ENCODE results near the gene GYS1.

Gene GYS1

DNA sequence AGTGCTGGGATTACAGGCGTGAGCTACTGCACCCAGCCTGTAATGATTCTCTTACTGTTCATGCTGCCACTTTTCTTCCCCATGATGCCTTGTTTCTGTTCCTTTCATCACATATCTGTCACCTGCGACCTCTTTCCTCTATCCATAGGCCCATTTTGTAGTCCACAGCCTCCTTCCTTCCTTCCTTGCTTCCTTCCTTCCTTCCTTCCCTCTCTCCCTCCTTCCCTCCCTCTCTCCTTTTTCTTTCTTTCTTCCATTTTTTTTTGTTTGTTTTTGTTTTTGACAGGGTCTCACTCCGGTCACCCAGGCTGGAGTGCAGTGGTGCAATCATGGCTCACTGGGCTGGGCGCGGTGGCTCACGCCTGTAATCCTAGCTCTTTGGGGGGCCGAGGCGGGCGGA lies 4.2 kb downstream of the GYS1 start:
- DNase-seq (ENCODE audit: low read depth in 2 of 2) = no peak

DNA sequence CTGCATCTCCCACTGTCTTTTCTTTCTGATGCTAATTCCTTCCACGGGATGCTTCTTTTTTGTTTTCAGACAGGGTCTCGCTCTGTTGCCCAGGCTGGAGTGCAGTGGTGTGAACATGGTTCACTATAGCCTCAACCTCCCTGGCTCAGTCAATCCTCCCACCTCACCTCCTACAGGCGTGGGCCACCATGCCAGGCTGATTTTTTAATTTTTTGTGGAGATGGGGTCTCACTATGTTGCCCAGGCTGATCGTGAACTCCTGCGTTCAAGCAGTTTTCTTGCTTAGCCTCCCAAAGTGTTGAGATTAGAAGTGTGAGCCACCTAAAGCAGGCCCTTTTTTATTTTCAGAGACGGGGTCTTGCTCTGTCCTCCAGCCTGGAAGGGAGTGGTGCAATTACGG lies 4.8 kb downstream of the GYS1 start:
- DNase-seq (ENCODE audit: low read depth in 2 of 2) = no peak

DNA sequence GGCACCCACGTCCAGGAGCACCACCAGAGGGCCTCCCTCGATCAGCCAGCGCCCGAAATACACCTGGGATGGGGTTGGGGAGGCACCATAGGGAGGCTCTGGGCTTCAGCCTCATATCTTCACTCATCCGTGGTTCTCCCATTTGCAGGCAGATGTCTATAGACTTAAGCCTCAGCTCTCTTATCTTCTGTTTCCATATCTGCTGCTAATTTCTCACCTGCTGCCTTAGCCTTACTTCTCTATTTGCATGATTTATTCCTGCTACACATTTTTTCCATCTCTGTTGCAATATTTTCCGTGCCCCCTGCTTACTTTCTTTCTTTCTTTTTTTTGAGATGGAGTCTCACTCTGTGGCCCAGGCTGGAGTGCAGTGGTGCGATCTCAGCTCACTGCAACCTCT lies 5.8 kb downstream of the GYS1 start:
- DNase-seq (ENCODE audit: low read depth in 2 of 2) = no peak

DNA sequence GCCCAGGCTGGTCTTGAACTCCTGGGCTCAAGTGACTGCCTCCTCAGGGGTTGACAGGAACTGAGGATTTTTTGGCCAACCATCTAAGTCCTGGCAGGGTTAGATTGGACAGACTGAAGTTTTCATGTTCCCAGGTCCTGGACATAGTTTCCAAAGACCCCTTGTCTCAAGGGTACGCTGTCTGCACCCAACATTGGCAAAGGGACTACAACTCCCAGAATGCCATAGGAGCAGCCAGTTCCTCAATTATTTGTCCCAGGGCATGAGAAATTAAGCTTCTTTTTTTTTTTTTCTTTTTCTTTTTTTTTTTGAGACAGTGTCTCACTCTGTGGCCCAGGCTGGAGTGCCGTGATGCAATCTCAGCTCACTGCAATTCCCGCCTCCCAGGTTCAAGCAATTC lies 6.9 kb downstream of the GYS1 start:
- DNase-seq (ENCODE audit: low read depth in 2 of 2) = no peak

DNA sequence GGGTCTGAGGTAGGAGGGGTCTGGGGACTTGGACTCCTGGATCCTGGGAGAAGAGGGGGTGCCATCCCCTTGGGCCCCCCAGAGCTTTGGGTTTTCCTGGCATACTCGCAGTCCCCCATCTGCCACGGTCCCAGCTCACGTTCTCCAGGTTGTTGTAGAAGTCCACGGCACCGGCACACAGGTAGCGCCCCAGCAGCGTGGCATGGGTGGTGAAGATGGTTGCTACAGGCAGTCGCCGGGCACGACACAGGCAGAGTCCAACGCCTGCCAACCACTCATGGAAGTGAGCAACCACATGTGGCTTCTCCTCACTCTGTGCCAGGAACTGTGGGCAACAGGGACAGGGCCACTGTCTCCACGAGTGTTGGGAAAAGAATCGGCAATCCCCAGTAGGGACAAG lies 7.4 kb downstream of the GYS1 start:
- no peak for DNase-seq (ENCODE audit: low read depth in 2 of 2)

DNA sequence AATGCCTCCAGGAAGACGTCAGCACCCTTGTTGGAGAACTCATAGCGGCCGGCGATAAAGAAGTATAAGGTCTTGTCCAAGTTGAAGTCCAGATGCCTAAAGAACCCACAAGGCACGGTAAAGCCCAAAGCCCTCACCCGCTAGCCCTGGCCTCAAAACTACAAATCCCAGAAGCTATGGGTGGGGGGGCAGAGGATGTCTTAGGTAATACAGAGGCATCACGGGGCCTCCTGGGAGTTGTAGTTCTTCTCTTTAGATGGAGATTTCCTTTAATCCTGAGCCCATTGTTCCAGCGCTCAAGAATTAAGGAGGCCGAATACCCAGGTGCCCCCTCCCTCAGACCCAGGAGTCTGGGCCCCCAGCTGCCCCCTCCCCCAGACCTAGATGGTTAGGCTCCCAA lies 10.8 kb downstream of the GYS1 start:
- DNase-seq (ENCODE audit: low read depth in 2 of 2) = no peak

DNA sequence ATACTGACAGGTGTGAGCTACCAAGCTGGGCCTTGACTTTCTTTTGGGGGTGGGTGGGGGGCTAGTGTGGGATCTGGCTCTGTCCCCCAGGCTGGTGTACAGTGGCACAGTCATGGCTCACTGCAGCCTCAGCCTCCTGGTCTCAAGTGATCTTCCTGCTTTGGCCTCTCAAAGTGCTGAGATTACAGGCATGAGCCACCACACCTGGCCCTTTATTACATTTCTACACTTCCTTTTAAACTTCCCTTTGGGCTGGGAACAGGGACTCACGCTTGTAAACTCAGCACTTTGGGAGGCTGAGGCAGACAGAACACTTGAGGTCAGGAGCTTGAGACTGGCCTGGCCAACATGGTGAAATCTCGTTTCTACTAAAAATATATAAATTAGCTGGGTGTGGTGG lies 16.0 kb downstream of the GYS1 start:
- DNase-seq (ENCODE audit: low read depth in 2 of 2) = no peak

DNA sequence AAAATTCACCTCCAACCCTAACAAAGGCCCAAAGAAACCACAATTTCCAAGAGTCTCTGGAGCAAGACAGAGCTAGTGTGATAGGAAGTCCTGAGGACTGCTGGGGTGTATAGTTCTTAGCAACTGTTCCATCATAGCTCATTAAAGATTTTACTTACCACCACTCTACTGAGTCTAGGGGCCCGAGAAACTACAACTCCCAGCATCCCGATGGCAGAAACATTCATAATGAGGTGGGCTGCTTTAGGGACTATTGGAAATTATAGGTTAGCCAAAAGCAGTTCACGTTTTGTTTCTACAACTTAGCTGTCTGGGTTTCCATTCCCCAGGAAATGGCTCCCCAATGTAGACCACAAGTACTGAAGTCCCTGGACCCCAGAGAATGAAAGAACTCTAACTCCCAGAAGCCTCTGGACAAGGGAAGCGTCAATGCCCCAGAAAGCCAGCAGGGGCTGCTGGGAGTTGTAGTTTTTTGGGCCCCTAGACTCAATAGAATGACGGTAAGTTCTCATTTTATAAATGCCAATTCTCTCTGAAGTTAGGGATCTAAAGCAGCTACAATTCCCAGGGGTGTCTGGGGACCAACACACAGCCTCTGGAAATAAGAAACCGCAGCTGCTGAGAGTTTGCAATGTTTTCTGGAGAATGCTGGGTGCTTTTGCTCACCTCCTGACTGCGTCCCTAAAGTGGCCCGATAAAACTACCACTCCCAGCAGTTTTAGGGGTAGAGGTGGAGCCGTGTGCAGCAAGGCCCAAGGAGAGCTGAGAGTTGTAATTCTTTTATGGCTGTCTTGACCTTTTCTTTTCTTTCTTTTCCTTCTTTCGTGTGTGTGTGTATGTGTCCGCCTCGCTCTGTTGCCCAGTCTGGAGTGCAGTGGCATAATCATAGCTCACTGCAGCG lies 16.9 kb downstream of the GYS1 start:
- DNase-seq (ENCODE audit: low read depth in 2 of 2) = no peak

DNA sequence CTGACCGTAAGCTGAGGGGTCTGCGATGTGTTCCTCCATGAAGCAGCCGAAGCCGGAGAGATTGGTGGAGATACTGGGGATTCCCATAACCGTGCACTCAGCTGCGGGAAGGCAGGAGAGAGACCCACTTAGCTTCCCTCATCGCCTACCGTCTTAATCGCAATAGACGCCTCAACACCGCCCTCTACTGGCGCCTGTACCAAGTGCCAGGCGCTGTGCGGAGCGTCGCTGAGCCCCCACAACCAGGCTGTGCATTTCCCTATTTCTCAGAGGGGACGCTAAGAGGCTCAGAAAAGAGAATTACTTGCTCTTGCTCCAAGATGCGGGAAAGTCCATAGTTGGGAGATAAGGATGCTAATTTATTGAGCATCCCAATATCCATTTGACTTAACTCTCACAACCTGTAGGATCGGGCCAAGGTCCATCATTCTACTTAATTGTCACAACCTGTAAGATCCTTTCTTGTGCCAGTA lies 22.1 kb downstream of the GYS1 start:
- peak; percentile 77 to 82 for DNase-seq (ENCODE audit: low read depth in 2 of 2)

DNA sequence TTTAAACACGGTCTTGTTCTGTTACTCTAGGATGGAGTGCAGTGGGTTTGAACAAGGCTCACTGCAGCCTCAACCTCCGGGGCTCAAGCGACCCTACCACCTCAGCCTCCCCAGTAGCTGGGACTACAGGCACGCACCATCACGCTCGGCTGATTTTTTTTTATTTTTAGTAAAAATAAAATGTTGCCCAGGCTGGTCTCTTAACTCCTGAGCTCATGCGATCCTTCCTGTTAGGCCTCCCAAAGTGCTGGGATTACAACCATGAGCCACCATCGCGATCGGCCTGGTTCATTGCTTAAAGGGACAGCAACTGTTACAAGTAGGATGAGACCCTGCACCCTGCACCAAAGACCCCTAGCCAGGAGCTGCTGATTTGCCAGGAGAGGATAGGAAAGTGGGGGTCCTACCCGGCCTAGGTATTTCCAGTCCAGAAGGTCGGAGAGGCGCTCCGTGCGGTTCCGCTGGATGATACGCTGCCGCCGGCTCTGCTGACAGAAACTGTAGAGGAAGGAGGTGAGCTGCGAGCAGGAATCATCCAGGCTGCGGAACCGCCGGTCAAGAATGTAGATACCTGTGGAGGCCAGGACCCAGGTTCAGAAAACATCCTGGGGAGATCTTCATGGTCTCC lies 22.9 kb downstream of the GYS1 start:
- DNase-seq (ENCODE audit: low read depth in 2 of 2) = no peak

DNA sequence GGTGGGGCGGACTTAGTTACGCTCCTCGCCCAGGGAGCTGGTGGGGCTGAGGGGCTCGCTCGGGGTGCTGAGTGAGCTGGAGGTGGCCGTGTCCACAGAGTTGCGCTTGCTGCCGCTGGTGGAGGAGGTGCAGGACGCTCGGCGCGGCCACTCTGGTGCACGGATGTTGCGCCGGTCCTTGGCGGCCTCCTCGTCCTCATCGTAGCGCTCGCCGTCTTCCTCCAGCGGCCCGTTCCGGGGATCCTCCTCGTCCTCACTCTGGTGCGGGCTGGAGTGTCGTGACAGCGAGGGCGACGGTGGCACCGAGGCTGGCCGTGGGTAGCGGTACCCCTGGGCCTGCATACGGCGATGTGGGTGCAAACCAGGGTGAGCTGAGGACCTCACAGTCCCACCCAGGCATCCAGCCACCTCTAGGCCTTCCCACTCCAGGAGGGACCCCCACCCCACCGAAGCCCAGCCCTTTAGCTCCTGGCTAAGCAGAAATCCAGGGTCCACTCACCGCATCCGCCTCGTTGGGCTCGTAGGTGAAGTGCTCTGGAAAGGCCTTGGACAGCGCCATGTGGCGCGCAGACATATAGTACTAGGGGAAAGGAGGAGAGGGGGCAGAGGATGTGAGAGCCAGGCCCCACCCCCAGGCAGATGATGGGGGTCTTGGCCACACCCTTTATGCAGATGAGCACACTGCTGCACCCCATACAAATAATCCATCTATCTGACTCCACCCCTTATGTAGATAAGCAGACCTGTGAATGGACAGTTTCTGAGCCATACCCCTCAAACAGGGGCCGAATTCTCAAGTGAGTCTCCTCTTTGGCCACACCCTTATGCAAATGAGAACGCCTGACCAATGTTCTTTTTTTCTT lies 23.6 kb downstream of the GYS1 start:
- no peak for DNase-seq (ENCODE audit: low read depth in 2 of 2)

DNA sequence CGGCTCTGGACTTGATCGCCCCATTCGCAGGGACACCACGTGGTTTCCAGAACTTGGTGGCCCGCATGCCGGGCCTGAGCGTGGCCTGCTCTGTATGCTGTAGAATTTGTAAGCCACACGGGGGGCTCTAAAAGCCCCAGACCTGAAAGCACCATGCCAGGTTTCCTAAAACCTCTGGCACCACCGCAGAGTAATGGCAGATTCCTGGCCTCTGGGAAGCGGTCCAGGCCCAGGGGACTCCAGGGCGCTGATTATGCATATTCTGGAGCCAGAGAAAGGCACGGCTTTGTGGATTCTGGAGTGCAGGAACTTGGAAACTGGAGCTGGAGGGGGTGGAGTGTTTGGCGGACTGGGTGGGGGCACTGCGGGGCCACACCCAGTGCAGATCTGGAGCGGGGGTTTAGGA lies 24.3 kb downstream of the GYS1 start:
- DNase-seq (ENCODE audit: low read depth in 2 of 2) = no peak

DNA sequence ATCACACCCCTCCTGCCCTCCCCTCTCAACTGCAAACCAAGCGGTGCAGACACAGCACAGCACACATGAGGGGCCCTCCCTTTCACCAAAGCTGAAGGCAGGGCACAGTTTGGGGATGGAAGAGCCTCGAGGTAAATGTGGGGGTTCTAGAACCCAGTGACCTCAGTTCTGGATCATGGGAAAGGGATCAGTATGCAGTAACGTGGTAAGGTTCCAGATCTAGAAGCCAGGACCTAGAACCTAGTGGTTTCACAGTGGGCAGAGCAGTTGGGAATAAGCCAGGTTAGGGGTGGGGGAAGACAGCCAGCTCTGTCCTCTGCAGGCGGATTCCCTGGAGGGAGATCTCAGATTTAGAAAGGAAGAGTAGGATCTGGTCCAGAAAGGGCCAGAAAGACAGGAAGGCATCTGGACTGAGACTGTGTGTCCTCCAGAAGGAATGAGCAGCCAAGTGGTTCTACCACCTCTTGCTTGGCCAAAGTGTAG lies 24.9 kb downstream of the GYS1 start:
- DNase-seq (ENCODE audit: low read depth in 2 of 2) = no peak

DNA sequence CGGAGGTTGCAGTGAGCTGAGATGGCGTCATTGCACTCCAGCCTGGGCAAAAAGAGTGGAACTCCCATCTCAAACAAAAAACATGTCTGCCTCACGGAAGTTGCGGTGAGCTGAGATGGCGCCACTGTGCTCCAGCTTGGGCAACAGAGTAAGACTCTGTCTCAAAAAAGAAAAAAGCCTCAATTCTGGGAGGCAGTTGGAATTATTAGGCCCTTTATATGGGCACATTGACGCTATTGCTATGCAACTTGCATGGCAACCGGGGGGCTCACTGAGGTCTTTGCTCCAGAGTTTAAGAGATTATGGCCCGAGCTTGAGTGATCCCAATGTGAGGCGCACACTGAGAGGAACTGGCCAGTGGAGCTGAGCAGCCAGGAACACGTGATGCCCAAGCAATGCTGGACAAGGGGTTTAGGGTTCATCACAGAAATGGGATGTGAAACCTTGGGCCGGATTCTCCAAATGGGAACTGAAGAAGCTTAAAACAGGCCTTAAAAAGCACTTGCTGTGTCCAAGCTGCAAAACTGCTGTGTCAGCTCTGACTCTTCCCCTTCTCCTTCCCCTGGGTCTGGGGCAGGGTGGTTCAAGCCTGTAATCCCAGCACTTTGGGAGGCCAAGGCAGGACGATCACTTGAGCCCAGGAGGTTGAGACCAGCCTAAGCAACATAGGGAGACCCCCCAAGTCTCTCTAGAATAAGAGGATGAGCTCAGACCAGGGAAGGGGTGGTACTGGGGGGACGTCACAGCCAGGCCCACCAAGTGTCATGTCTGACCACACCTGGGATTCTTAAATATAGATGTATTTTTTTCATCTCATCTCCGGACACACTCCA lies 25.5 kb downstream of the GYS1 start:
- DNase-seq (ENCODE audit: low read depth in 2 of 2) = no peak

DNA sequence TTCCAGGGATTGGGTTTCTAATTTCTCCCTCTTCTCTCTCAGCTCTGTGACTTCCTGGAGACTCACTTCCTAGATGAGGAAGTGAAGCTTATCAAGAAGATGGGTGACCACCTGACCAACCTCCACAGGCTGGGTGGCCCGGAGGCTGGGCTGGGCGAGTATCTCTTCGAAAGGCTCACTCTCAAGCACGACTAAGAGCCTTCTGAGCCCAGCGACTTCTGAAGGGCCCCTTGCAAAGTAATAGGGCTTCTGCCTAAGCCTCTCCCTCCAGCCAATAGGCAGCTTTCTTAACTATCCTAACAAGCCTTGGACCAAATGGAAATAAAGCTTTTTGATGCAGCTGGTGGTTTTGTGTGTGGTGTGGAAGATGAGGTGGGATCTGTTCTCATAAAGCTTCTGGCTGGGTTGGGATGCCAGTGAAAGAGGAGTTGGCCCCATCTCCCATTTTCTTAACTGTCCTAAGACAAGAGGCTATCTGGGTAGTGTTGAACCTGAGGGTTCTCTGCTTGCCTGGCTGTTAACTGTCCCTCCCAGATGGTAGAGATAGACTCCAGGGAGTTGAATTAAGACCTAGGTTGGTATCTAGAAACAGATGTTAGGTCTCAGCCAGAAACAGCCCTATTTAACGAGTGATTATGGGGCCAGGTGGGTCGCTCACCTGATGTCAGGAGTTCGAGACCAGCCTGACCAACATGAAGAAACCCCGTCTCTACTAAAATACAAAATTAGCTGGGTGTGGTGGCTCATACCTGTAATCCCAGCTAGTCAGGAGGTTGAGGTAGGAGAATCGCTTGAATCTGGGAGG lies 26.4 kb downstream of the GYS1 start:
- DNase-seq (ENCODE audit: low read depth in 2 of 2) = no peak

DNA sequence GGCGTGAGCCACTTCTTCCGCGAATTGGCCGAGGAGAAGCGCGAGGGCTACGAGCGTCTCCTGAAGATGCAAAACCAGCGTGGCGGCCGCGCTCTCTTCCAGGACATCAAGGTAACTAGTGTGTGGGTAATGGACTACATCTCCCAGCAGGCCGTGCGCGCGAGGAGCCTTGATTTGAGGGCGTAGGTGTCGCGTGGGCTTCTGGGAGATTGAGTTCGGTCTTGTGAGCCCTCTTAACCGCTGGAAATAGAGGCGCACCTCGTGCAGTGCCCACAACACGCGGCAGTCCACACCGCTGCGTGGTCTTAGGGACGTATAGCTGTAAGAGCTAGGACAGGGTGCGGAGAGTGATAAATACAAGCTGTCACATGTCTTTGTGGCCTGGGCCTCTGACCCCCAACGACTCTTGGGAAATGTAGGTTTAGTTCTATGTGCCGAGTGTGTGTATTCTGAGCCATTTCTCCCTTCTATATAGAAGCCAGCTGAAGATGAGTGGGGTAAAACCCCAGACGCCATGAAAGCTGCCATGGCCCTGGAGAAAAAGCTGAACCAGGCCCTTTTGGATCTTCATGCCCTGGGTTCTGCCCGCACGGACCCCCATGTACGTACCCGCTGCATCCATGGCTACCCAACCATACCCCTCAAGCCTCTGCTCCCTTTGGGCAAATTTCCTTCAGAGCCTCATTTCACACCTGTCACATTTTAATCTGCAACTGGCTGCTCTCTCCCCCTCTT lies 27.1 kb downstream of the GYS1 start:
- peak; percentile 76 to 87 for DNase-seq (ENCODE audit: low read depth in 2 of 2)

DNA sequence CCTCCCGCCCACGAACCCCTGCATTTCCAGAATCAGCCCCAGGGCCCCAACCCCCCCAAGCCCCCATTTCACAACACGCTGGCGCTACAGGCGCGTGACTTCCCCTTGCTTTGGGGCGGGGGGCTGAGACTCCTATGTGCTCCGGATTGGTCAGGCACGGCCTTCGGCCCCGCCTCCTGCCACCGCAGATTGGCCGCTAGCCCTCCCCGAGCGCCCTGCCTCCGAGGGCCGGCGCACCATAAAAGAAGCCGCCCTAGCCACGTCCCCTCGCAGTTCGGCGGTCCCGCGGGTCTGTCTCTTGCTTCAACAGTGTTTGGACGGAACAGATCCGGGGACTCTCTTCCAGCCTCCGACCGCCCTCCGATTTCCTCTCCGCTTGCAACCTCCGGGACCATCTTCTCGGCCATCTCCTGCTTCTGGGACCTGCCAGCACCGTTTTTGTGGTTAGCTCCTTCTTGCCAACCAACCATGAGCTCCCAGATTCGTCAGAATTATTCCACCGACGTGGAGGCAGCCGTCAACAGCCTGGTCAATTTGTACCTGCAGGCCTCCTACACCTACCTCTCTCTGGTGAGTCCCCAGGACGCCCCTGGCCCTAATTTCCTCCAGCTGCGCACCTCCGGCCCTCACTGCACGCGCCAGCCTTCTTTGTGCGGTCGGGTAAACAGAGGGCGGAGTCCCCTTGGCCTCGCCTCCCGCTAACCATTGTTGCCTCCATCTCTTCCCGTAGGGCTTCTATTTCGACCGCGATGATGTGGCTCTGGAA lies 27.9 kb downstream of the GYS1 start, which contains the start of gene FTL:
FTL (plus strand) TSS at position 270 of the 766 bp plus-strand sequence; CDS start at position 469, 199 bp downstream.
- peak; percentile 85 to 89 for DNase-seq (ENCODE audit: low read depth in 2 of 2)

DNA sequence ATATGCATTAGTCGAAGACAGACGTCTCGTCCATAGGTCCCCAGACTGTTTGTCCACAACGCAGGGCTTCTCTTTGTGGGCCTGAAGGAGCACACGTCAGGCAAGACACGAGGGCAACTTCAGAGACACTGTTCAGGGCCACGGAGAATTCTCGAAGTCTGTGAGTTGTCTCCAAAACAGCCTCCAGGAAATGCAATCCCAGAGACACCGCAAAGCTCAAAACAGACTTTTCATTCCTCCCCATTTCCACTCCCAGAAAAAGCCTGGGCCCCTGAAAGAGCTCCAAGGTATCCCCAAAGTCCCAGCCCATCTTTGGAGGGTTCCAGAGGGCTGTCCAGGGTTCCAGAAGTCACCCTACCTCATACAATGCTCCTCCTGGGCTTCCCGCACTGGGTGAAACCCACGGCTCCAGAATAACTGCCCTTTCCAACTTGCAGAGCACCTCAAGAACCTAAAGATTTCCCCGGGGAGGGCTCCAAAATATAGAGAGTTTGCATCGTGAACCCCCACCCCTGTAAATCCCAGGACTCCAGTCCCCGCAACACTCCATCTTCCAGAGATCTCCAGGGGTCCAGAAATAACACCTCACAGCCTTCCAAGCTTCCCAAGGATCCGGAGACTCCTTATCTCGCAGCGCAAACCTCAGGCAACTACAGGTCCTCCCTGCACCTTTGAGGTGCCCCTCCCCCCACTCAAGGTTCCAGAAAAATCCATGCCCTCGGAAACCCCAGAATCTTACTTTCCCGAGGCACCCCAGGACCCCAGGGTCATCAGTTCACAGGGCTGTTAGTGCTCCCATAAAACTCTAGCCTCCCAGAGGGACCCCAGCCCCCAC lies 28.7 kb downstream of the GYS1 start:
- no peak for DNase-seq (ENCODE audit: low read depth in 2 of 2)
